HCT116 (cell line): ENCODE results near the gene IMMP2L. TPM values are rescaled to one million over a fixed set of nuclear protein-coding genes. Genes with fewer than 3 reads are reported as not detected.

Source experiments
- ATAC-seq: fragments of 200-7000 bp; cut with Tn5 transposase; 2 replicates; pipeline ENCODE4 v1.9.1; 2020; ENCODE audit warnings: mild to moderate bottlenecking, moderate library complexity
- BruUV-seq: library from RNA; stranded (reverse); fragments of 400-500 nt; replicated peaks from 2 replicates; lab custom pipeline; 2021; lab: Mats Ljungman, UMichigan
- CTCF ChIA-PET: fragments of 300-600 bp; sonication (Branson Sonifier 250); formaldehyde crosslinking; loops from one replicate; lab custom pipeline; 2021; ENCODE audit warnings: antibody characterized with exemption; lab: Charles Lee
- POLR2A ChIA-PET: fragments of 300-600, 350-600 bp; sonication (Branson Sonifier 250); formaldehyde crosslinking; loops from one replicate; lab custom pipeline; 2021; ENCODE audit warnings: antibody characterized with exemption; lab: Charles Lee
- RAD21 ChIA-PET, 2 experiments: fragments of 300-600 bp; sonication (Branson Sonifier 250); formaldehyde crosslinking; loops; one replicate each; lab custom pipeline; 2023; ENCODE audit warnings: low total read pairs in 2 of 2; ENCODE audit not compliant: uncharacterized antibody in 2 of 2, unreplicated experiment in 2 of 2, low non-redundant PET in 1 of 2; lab: Charles Lee
- DNase-seq: peaks from one replicate; pipeline ENCODE4 v3.0.0-alpha.2; 2010; ENCODE audit warnings: low read depth, low spot score
- H2AFZ ChIP-seq: fragments of 200-600 bp; shearing (Covaris generic), sonication (generic); 2 replicates; pipeline ENCODE4 v1.6.1; 2017; ENCODE audit warnings: low read depth, mixed run types, mixed read lengths, antibody characterized with exemption, low read length; ENCODE audit not compliant: poor library complexity, severe bottlenecking
- H3K27ac ChIP-seq: 2 replicates; pipeline ENCODE4 v1.5.1; 2012; ENCODE audit warnings: low read depth, low read length
- H3K27me3 ChIP-seq: fragments of 200-600 bp; sonication (generic); 2 replicates; pipeline ENCODE4 v1.6.1; 2016; ENCODE audit warnings: mixed run types, low read length, mixed read lengths; ENCODE audit not compliant: insufficient read depth
- H3K36me3 ChIP-seq, 2 experiments: fragments of 200-500 bp in 1 of 2; fragments of 200-600 bp in 1 of 2; sonication (Bioruptor generic) in 1 of 2; sonication (generic) in 1 of 2; 2 replicates each; pipeline versions ENCODE4 v1.5.1 to v1.6.1; 2014 to 2016; ENCODE audit warnings: low read length in 2 of 2, inconsistent platforms in 1 of 2, mixed read lengths in 1 of 2, mixed run types in 1 of 2; ENCODE audit not compliant: insufficient read depth in 2 of 2, control insufficient read depth in 1 of 2
- H3K4me1 ChIP-seq, 2 experiments: fragments of 200-600 bp in 1 of 2; sonication (generic) in 1 of 2; 2 replicates each; pipeline versions ENCODE4 v1.5.1 to v1.6.1; 2012 to 2017; ENCODE audit warnings: low read length in 2 of 2, inconsistent platforms in 1 of 2, mild to moderate bottlenecking in 1 of 2, mixed read lengths in 1 of 2, mixed run types in 1 of 2, moderate library complexity in 1 of 2; ENCODE audit not compliant: insufficient read depth in 2 of 2, control insufficient read depth in 1 of 2
- H3K4me2 ChIP-seq: fragments of 200-600 bp; sonication (generic); 2 replicates; pipeline ENCODE4 v1.6.1; 2017; ENCODE audit warnings: mixed run types, low read length, mixed read lengths
- H3K4me3 ChIP-seq, 2 experiments: fragments of 200-600 bp in 1 of 2; sonication (generic) in 1 of 2; replicated peaks in 1 of 2; 2 replicates each; pipeline ENCODE4 v1.5.1; 2011 to 2016; ENCODE audit warnings: low read length in 2 of 2, control low read depth in 1 of 2, low read depth in 1 of 2, mild to moderate bottlenecking in 1 of 2, mixed read lengths in 1 of 2, mixed run types in 1 of 2
- H3K79me2 ChIP-seq: fragments of 200-600 bp; sonication (generic); 2 replicates; pipeline ENCODE4 v1.6.1; 2017; ENCODE audit warnings: mild to moderate bottlenecking, mixed run types, low read length, moderate library complexity, mixed read lengths; ENCODE audit not compliant: insufficient read depth
- H3K9ac ChIP-seq: fragments of 200-600 bp; sonication (generic); 2 replicates; pipeline ENCODE4 v1.6.1; 2016; ENCODE audit warnings: low read length, mixed read lengths
- H3K9me2 ChIP-seq: fragments of 200-600 bp; sonication (generic), shearing (Covaris generic); 2 replicates; pipeline ENCODE4 v1.6.1; 2017; ENCODE audit warnings: mixed run types, mild to moderate bottlenecking, moderate library complexity; ENCODE audit not compliant: insufficient read depth
- H3K9me3 ChIP-seq, 2 experiments: fragments of 200-500 bp in 1 of 2; fragments of 200-600 bp in 1 of 2; sonication (Bioruptor generic) in 1 of 2; sonication (generic) in 1 of 2; 2 replicates each; pipeline ENCODE4 v1.6.1; 2014 to 2017; ENCODE audit warnings: low read length in 2 of 2, mixed read lengths in 2 of 2, inconsistent platforms in 1 of 2, low read depth in 1 of 2, mild to moderate bottlenecking in 1 of 2, mixed run types in 1 of 2, moderate library complexity in 1 of 2; ENCODE audit not compliant: control insufficient read depth in 1 of 2, insufficient read depth in 1 of 2
- H4K20me1 ChIP-seq: fragments of 200-600 bp; sonication (generic), shearing (Covaris generic); 2 replicates; pipeline ENCODE4 v1.6.1; 2017; ENCODE audit warnings: mixed run types, mild to moderate bottlenecking, moderate library complexity; ENCODE audit not compliant: insufficient read depth
- CEBPB ChIP-seq: IDR thresholded peaks from 2 replicates; pipeline ENCODE4 v1.6.1; 2012; ENCODE audit warnings: low read depth
- FOSL1 ChIP-seq: IDR thresholded peaks from 2 replicates; pipeline ENCODE4 v1.6.1; 2012; ENCODE audit warnings: low read depth
- MAX ChIP-seq: IDR thresholded peaks from 2 replicates; pipeline ENCODE4 v1.6.1; 2012
- REST ChIP-seq: IDR thresholded peaks from 2 replicates; pipeline ENCODE4 v1.6.1; 2012; ENCODE audit warnings: low read depth
- SP1 ChIP-seq: IDR thresholded peaks from 2 replicates; pipeline ENCODE4 v1.6.1; 2012; ENCODE audit warnings: low read depth
- ZBTB33 ChIP-seq: IDR thresholded peaks from 2 replicates; pipeline ENCODE4 v1.6.1; 2011; ENCODE audit warnings: mild to moderate bottlenecking, low read length, moderate library complexity; ENCODE audit not compliant: insufficient replicate concordance; ENCODE audit errors: extremely low read depth
- ZNF274 ChIP-seq: fragments of 200-500 bp; sonication (Bioruptor generic); IDR thresholded peaks from 2 replicates; pipeline ENCODE4 v1.6.1; 2014; ENCODE audit warnings: mild to moderate bottlenecking, low read depth, low read length, inconsistent platforms
- intact Hi-C: fragments of 100-400 bp; cut with micrococcal nuclease; formaldehyde crosslinking; loops from 2 replicates; pipeline ENCODE4 v1.10.0; 2022
- total RNA-seq: library from RNA; stranded (reverse); gene quantifications from one replicate; pipeline ENCODE4 v1.2.1, GENCODE V29; 2021; ENCODE audit not compliant: unreplicated experiment

IMMP2L gene
- total RNA-seq, 1 experiment from 2014 or later, result 21.1 TPM

GRCh38 chr7:110964775-110965174 is 597.5 kb downstream of the IMMP2L start:
- no TSS peak for BruUV-seq
- H3K36me3 ChIP-seq, result no peaks in the 10 kb centered on the region
- RAD21 ChIA-PET, result no interaction called here
- no peaks in the 10 kb centered on the region for H3K27me3 ChIP-seq
- no peaks in the 10 kb centered on the region for H3K79me2 ChIP-seq
- no peaks in the 10 kb centered on the region for H3K4me1 ChIP-seq
- H4K20me1 ChIP-seq, result no peaks in the 10 kb centered on the region
- POLR2A ChIA-PET, result no interaction called here
- no peak overlapping the region for H3K4me3 ChIP-seq
- intact Hi-C loops, result no loop called here
- H3K9me2 ChIP-seq, result no peaks in the 10 kb centered on the region
- TF ChIP-seq SP1, result no peak
- TF ChIP-seq ZBTB33, result no peak
- no peak for TF ChIP-seq ZNF274
- TF ChIP-seq CEBPB, result no peak
- TF ChIP-seq REST, result no peak
- no peak for TF ChIP-seq MAX
- no peak for TF ChIP-seq FOSL1
- DNase-seq, result no peak
- H3K27ac ChIP-seq, result no peak overlapping the region
- CTCF ChIA-PET, result no interaction called here
- H2AFZ ChIP-seq, result no peak overlapping the region
- no peak overlapping the region for H3K9ac ChIP-seq
- no peaks in the 10 kb centered on the region for H3K9me3 ChIP-seq
- H3K4me2 ChIP-seq, result no peak overlapping the region
- no peak for ATAC-seq
